DMS79 treated with DMSO at 0.1 percent for 48 hours (cell line): ENCODE data around the gene NLGN1.

Experiments used
- DNase-seq: peaks from one replicate; lab custom pipeline; 2025; lab: John Stamatoyannopoulos, UW

The NLGN1 gene

DNA sequence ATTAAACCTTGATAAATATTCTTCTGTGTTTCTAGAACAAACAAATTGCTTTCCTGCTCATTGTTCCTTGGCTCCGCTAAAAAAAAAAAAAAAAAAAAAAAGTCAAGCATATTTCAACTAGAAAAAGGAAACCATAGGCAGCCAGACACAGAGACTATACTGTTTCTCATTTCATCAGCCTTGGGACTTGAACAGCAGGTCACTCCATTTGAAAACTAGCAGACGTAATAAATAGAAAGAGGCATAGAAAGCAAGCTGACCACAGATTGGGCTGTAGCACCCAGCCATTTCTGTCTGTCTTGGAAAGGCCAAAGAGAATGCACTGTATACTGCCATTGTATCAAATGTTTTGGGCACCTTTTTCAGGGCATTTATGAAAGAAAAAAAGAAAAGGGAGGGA is 697.1 kb downstream of the NLGN1 start:
- DNase-seq = no peak

DNA sequence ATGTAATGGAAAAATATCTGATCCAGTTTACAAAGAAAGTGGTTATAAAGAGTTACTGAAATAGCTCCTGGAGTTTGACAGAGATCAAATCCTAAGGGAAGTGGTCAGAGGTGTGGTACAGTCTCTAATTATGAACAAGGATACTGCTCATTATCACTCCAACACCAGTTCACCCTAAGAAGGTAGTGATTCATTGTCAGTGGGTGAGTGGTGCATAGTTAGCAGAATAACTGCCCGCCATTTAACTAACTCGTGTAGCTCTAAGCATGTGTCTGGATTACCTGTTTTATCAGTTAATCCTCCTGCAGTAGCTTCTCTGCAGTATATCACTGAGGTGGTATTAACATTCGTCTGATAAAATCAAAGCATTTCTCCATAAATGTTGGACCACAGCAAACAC is 700.1 kb downstream of the NLGN1 start:
- DNase-seq = no peak

DNA sequence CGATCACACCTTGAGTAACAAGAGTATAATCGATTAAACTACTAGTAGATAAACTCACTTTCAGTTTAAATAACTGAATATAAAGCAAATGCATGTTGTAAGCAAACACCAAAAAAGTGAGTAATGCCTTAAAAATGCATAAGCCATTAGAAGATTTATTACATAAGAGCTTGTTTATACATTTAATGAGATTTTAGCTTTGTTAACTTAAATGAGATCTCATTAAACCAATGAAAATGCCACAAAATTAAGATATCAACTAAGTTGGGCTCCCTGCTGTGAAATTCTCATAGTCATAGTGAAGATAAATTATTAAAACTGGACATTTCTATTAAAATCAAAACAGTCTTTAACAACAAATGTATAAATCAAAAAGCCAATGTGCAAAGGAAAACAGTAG is 701.2 kb downstream of the NLGN1 start:
- no peak for DNase-seq

DNA sequence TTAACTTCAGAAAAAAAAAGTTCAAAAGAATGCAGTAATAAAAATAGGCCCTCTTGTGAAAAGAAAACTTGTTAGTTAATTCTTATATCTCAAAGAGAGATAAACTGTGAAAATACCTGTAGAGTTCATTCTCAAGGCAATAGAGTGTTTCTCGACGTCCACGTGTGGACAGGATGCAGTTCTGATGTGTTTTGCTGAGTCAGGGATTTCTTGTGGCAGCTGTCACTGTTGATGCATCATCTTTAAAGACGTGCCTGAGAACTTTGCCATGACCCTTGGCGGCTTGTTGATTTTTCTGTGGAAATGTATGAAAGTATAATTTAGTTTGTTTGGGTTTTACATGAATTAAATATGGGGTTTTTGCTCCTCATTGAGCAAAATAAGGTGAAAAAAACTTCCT is 702.2 kb downstream of the NLGN1 start:
- no peak for DNase-seq

DNA sequence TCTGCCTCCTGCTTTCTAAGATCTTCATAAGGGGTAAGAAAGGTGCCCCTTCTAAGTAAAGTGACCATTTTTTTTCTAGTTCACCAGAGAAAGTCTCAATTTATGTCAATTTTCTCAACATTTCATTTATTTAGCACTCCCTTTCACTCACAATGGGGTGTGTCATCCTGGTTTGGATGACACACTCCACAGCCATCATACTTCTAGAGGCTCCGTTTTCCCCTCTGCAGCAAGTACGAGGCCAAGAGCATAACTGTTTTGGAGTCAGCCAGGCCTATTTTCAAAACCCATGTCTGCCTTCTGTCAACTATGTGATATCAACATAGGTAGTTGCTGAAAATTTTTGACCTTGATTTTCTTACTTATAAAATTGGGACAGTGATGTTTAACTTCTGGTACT is 703.2 kb downstream of the NLGN1 start:
- no peak for DNase-seq

DNA sequence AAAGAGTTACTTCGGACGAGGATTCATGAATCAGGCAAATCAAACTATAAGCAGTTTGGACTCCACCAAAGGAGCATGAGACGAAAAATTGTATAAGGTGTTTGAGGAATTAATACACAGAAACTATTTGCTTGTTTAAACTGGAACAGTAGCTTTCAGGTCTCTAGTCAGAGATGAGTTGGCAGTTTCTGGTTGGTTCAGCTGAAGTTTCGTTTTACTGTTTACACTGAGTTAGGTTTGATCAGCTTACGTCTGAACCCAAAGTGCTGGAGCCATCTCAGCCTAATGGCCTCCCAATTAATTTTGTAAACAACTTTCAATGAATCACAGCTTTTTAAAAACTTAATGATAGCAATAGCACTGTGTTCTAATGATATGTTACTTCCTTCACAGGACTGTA is 703.7 kb downstream of the NLGN1 start:
- no peak for DNase-seq

DNA sequence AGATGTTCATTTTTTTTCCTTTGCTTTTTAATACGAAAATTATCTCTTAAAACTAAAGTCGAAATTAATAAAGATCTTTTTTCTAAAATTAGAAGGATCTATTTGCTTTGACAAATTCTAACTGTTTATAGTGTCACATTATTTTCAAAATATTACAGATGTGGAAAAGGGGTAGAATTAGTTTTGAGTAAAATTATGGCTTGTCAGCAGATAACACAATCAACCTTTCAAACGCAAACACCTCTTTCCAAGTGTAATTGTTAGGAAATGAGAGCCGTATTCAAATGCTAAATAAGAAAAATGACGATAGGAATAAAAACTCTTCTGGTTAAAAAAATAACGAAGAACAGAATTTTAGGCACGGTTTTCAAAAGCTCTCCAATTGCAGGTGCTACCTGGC is 704.7 kb downstream of the NLGN1 start:
- no peak for DNase-seq

DNA sequence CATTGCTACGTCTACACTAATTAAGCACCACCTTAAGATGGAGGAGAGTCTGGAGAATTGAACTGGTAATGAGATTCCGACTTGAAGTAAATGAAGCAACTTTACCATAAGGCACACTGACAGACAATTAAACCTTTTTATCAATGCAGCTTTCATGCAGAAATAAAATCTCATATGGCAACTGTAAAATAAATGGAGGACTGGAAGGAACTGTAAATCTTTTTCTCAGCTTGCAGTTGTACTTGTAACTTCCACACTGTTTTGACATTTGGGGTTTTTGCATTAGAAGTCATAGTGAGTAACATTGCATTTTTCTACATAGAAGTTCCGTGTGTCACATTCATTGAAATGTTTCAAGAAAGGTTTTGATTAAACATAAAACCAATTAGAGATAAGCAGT is 705.3 kb downstream of the NLGN1 start:
- no peak for DNase-seq

DNA sequence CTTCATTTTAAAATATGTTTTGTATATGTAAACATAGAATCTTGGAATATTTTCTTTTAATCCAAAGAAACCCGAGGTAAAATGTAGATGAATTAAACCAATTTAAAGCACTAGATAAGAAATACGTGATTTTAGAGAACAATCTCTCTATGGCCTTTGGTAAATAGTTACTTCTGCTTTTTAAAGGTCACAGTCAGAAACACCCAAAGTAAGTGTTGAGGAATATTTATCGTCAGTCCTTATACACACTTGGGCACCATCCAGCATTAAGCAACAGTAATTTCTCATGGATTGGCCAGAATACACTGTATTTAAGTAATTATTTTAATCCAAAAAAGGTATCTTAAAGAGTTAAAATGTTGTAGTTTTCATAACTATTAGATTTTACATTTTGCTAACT is 713.2 kb downstream of the NLGN1 start:
- DNase-seq = no peak

DNA sequence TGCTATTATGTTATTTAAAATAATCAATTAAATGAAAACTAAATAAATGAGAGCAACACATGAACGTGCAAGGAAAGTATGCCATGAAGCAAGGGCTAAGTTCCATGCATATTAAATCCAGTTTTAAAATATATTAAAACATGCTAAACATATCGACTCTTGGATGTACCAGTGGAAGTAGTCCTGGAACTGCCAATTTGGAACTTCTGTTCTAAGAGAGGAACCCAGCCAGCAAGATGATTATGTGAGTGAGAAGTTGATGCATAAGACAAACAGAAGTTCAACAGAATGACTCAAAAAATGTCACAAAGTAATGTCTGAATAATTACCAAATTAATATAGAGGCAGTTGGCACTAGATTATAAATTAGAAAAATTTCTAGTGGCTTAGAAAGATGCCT is 714.2 kb downstream of the NLGN1 start:
- DNase-seq = no peak

DNA sequence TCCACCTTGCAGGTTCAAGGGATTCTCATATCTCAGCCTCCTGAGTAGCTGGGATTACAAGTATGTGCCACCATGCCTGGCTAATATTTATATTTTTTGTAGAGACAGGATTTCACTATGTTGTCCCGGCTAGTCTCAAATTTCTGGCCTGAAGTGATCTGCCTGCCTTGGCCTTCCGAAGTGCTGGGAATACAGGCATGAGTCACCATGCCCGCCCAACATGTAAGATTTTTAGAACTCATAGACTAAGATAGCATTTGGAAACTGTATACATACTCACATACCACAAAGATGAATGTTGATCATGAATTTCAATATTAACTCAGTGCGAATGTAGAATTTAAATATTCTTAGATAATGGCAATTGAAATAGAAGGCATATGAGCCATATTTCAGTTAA is 718.9 kb downstream of the NLGN1 start:
- DNase-seq = no peak

DNA sequence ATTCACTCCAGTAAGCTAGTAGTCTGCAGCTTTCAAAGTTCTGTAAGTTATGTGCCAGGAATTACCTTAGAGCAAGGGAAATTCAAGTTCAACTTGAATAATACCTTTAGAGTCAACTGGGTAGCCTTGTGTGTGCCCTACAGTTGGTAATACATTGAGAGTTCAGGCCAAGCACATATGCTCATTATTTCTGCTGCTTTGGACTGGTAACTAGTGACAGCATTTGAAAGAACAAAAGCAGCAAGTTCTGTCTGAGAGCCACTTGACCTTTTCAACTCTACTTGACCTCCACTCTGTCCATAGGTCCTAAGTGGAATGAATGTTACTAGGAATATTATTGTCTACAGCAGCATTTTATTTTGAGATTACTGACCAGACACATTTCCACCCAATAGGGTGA is 723.5 kb downstream of the NLGN1 start:
- DNase-seq = no peak

DNA sequence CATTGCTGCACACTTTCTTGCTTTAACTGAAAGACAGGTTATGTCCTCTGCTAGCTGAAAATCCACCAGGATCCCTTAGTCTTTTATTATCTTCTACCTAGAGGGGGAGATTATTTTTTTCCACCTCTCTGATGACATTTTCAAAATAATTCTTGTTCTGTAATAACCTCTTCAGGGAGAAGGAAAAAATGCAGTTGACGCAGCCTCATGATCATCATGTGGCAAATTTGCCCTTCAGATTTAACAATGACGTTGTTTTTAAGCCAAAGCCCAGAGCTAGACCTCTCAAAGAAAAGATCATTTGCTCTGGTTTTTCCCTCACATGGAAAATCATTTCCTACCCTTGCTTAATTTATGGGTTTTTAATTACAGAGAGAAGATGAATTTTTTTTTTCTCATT is 724.9 kb downstream of the NLGN1 start:
- no peak for DNase-seq

DNA sequence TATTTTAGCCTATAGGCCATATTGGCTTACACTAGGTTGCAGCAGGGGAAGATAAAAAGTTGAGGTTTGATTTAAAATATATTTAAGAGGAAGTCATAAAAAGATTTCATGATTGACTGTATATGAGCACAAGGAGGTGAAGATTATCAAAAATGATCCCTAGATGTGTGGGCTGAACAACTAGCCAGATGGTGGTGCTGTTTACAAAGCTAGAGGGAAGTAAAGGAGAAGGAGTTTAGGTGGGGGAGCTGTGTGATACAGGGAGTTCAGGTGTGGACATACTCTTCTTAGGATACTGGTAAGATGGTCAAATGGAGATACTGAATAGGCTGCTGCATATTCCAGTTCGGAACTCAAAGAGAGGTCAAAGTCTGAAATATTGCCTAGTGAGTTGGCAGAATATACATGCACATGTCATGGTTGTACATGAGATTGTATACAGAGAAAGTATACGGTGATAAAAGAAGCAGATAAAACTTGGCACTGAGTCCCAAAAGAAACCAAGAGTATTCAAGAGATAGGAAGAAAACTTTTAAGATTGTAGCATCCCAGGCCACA is 727.8 kb downstream of the NLGN1 start:
- DNase-seq = no peak

DNA sequence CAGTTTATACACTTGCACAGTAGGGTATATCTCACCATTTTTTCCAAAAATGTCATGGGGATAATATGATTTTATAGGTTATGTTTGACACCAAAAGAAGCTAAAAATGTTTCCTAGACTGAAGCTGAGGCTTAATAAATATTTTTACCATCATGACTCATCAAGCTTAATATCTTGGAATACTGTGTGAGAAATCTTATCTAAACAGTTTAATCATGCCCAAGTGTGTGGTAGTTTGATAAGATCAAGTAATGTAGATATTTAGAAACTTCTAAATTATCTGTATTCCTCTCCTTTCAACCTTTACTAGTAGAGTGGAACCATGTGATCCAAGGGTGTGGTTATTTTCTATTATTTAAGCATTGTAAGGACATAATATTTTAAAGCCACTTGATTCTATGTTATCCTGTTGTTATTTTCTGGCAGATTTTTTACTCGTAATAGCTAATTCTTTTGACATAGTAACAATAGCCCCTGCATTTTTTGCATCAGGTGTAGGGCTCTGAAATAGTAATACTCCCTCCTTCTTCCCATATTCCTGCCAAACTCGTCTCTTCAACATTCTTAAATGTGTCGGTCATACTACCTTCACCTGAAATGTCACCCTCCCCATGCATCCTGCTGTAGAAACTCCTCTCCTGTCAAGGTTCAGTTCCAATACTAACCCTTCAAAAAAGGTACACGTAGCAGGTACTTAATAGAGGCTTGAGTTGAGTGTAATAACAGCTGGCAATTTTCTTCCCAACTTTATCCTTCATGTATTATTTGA is 729.6 kb downstream of the NLGN1 start:
- DNase-seq = peak; percentile 27

DNA sequence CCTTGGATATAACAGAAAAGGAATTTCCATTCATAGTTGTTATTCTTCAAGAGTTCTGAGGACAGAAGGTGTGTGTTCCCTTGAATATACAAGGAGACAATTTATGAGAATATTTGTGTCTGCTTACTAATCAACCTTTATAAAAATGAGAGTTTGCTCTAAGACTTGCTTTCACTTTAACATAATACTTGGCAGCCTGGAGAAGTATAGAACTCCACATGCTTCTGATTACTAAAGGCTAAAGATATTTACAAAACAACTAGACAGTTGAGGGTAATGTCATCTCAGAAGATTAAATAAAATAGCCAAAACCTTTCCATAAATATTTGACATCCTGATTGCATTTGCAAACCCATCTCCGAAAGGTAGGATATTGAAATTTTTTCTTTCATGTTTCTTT is 734.5 kb downstream of the NLGN1 start:
- no peak for DNase-seq

DNA sequence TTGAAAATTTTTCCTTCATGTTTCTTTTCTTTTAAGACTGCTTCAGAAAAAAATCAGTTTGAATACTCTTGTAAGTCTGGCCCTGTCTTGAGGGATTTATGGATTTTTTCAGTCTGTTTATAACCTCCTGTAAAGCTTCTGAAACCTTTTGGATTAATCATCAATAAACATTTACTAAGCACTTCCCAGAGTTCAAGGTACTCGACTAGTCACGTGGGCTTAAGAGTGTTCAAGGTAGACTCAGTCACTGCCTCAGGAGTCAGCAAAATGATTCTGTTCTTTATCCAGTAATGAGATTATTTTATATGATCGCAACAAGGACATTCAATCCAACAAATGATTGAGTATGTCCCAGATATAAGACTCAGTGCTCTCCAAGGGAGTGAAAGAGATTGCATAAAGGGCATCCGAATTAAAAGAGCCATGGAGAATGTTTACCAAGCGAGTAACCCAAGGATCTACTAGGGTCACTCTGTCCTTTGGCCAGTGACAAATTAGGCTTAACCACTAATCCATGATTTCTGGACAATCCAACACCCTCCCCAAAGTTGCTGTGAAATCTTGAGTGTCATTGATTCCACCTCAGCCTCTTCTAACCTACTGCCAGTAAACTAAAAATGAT is 735.0 kb downstream of the NLGN1 start:
- no peak for DNase-seq

DNA sequence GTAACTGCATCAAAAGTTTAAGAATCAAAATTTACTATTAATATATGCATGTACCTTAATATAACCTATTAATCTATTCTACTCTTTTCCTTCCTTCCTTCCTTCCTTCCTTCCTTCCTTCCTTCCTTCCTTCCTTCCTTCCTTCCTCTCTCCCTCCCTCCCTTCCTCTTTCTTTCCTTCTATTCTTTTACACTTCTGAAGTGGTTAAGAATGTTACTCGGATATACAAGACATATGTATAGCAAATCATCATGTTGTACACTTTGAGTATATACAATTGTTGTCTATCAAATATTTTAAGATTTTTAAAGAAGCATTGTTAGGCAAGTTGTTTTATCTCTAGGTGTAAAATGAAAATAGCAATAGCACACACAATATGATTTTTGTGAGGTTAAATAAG is 748.5 kb downstream of the NLGN1 start:
- no peak for DNase-seq

DNA sequence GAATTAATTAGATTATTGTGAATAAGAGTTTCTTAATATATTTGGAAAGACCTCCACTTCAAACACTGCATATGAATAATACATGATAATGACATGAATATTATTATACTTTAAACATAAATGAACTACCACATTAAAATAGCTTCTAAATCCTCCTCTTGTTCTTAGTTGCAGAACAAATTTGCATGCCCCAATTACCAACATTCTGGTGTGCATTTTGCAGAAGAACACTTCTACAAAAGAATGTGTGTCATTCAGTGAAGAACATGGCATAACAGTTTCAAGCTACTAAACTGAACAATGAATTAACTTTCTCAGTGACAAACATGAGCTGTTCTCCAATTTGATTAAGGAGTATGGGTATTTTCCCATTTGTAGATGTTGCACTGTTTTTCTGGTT is 750.3 kb downstream of the NLGN1 start:
- DNase-seq = no peak

DNA sequence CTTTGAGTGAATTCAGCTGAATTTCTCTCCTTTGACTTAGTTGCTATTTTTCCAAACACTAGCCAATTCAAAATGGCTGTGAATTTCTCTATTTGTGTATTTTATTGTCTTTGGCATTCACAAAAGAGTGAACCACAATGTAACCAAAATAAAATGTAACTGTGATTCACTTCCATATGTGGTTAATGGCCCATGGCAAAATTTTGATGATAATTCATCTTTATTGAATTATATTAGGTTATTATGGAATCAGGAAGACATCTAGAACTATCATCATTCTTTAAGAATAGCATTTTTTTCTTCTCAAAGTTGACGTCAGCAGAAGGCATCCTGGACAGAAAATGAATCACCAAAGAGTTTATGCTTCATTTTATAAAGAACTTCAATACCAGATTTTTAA is 756.3 kb downstream of the NLGN1 start:
- no peak for DNase-seq

DNA sequence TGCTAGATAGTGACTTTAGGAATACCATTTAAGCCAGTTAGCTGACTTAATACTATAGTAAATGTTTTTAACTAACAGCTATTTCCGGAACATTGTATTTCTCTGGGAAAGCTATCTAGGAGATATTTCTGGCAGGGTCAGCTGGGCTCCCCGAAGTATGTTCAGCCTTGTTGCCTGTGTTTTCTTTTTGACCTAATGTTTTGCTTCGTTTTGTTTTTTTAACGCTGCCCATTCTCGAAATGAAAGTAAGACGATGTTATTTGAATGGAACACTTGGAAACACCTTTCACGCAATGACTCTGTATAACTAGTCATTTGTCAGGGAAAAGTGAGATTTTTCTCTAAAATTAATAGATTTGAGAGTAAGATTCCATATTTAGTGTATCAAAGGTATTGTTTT is 758.7 kb downstream of the NLGN1 start:
- no peak for DNase-seq

DNA sequence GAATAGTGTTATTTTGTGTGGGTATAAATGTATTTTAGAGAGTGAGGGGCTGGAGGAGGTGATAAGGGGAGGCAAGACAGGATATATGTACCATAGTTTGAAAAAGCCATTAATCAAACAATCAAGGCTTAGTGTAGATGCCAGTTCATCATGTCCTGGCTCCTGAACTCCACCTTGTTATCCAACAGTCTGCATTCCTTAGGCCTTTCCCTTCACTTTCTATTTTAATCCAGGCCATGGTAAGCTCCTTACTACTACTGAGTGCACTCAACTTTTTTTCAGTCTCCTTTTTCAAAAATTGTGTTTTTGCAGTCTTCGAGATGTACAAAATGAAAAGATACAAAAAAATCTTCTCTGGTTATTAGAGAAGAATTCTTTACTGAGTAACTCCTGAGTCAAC is 761.1 kb downstream of the NLGN1 start:
- no peak for DNase-seq

DNA sequence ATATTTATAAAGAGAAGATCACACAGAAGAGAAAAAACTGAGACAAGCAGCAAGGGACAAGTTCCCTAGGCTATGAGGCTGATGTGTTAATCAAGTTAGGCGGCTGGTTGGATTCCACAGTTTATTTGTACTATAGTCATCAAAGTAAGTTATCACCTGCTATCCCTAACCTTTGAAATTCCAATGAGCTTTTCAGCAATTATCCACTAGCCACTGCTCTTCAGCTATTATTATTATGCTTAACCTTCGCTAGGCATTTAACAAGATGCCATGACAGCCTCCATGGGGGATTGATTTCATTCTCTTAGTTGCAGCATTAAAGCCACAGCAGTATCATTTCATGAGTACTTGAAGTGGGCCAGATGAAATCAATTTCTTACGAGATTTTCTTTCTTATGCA is 762.1 kb downstream of the NLGN1 start:
- no peak for DNase-seq

DNA sequence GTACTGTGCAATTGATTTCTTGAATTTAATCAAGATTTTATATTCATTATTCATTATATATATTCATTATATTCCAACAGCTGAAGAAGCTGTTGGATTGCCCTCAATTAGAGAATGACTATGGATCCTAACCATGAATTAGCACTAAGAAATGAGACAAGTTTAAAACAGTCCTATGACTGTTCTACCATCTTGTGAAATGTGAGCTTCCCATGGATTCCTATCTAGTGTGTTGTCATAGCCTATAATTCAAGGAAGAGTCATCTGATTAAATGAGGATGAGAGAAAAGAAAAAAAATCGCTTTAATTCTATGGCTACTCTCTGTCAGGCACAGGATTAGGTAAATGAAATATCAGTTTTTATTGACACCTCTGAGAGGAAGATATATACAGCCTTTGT is 765.0 kb downstream of the NLGN1 start:
- DNase-seq = no peak
